HG02642 (cell line): ENCODE results near the gene GRPEL1.
"Not testable (repeated sequence)": the region's sequence is repeated elsewhere in the genome, so short reads cannot be mapped to it uniquely, and the experiment has no call there.

Experiments
- ATAC-seq: cut with Tn5 transposase; IDR thresholded peaks from one replicate; pipeline ENCODE4 v1.9.1; 2021; ENCODE audit warnings: mild to moderate bottlenecking; ENCODE audit not compliant: unreplicated experiment, poor library complexity

The GRPEL1 gene

GRCh38 chr4:7094916-7095315 is 27.1 kb upstream of the GRPEL1 start:
- no peak for ATAC-seq

- no peak for ATAC-seq
Measured at GRCh38 chr4:7092026-7092425, 24.2 kb upstream of the GRPEL1 start.

- ATAC-seq: no peak
Measured at GRCh38 chr4:7089213-7089986, 21.5 kb upstream of the GRPEL1 start.

- ATAC-seq: no peak
Measured at GRCh38 chr4:7087036-7087435, 19.2 kb upstream of the GRPEL1 start.

- no peak for ATAC-seq
Measured at GRCh38 chr4:7086384-7086783, 18.5 kb upstream of the GRPEL1 start.

GRCh38 chr4:7084564-7084961 is 16.7 kb upstream of the GRPEL1 start:
- not testable (repeated sequence) for ATAC-seq

- ATAC-seq: no peak
Measured at GRCh38 chr4:7083597-7084563, 16.0 kb upstream of the GRPEL1 start.

GRCh38 chr4:7079909-7080308 is 12.0 kb upstream of the GRPEL1 start:
- ATAC-seq: not testable (repeated sequence)

GRCh38 chr4:7079483-7079882 is 11.6 kb upstream of the GRPEL1 start:
- not testable (repeated sequence) for ATAC-seq

GRCh38 chr4:7078025-7078424 is 10.2 kb upstream of the GRPEL1 start:
- no peak for ATAC-seq

- ATAC-seq: no peak
Measured at GRCh38 chr4:7077371-7077770, 9.5 kb upstream of the GRPEL1 start.

- no peak for ATAC-seq
Measured at GRCh38 chr4:7076696-7077082, 8.8 kb upstream of the GRPEL1 start.

GRCh38 chr4:7075962-7076695 is 8.3 kb upstream of the GRPEL1 start:
- no peak for ATAC-seq

- ATAC-seq: no peak
Measured at GRCh38 chr4:7074426-7074825, 6.6 kb upstream of the GRPEL1 start.

- no peak for ATAC-seq
Measured at GRCh38 chr4:7073526-7074390, 5.9 kb upstream of the GRPEL1 start.

GRCh38 chr4:7073059-7073458 is 5.2 kb upstream of the GRPEL1 start:
- ATAC-seq: no peak

GRCh38 chr4:7070729-7071511 is 3.1 kb upstream of the GRPEL1 start:
- ATAC-seq: peak; percentile 25

GRCh38 chr4:7068883-7069282 is 1.0 kb upstream of the GRPEL1 start:
- ATAC-seq: no peak

- ATAC-seq: peak; percentile 27
Measured at GRCh38 chr4:7068279-7068842, 497 bp upstream of the GRPEL1 start.
